HG03097 (cell line): ENCODE results near the gene DPM3.
"Not testable (repeated sequence)": the region's sequence is repeated elsewhere in the genome, so short reads cannot be mapped to it uniquely, and the experiment has no call there.

Experiments used
- ATAC-seq: cut with Tn5 transposase; IDR thresholded peaks from one replicate; pipeline ENCODE4 v1.9.1; 2021; ENCODE audit not compliant: unreplicated experiment, low FRiP score

The DPM3 gene

GRCh38 chr1:155162631-155163030 lies 22.3 kb upstream of the DPM3 start:
- ATAC-seq, result not testable (repeated sequence)

DNA sequence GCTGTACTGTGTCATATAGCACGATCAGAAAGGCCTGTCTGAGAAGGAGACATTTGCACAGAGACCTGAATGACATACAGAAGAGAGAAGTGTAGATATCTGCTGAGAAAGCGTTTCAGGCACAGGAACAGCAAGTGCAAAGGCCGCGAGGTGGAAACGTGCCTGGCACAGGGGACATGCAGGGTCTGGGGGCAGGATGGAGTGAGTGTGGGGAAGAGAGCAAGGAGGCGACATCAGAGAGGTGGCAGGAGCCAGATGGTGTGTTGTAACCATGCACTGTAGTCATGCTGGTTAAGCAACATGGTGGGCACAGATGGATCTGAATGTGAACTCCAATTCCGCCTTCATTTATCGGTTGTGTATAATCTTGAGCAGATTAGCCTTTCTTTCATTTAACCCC lies 19.8 kb upstream of the DPM3 start:
- ATAC-seq, result no peak

GRCh38 chr1:155158991-155159390 lies 18.7 kb upstream of the DPM3 start:
- no peak for ATAC-seq

DNA sequence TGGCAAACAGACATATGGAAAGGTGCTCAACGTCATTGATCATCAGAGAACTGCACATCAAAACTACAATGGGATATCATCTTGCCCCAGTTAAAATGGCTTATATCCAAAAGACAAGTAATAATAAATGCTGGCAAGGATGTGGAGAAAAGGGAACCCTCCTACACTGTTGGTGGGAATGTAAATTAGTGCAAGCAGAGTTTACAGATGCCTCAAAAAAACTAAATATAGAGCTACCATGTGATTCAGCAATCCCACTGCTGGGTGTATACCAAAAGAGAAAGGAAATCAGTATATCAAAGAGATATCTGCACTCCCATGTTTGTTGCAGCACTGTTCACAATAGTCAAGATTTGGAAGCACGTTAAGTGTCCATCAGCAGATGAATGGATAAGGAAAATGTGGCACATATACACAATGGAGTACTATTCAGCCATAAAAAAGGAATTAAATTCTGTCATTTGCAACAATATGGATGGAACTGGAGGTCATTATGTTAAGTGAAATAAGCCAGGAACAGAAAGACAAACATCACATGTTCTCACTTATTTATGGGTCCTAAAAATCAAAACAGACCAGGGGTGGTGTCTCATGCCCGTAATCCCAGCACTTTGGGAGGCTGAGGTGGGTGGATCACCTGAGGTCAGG lies 15.8 kb upstream of the DPM3 start:
- ATAC-seq, result not testable (repeated sequence)

DNA sequence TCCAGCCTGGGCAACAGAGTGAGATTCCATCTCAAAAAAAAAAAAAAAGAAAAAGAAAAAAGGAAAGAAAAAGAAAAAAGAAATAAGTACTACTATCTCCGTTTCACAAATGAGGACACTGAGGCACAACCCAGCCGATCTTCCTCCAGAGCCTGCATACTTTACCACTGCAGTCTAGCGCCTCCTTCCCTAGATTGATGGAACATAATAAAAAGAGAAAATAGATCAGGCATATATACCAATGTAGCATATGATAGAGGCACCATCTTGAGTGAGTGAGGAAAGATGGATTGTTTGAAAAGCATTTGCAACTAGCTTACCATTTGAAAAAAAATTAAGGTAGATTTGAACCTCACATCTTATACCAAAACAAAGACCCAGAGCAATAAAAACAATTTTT lies 5.2 kb upstream of the DPM3 start:
- no peak for ATAC-seq

GRCh38 chr1:155141749-155142148 lies 1.4 kb upstream of the DPM3 start:
- ATAC-seq, result no peak

DNA sequence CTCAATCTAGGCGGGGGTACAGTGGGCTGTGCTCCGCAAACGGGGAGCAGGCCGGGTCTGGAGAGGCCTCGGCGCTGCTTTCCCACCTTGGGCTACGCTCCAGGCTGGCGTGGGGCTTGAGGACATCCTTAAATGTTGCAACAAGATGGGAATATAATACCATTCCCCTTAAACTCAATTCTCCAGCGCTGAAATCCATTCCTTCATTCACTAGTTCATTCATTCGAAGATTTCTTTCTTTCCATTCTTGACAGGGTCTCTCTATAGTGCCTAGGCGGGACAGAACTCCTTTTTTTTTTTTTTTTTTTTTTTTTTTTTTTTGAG lies 261 bp upstream of the DPM3 start:
- ATAC-seq, result no peak

DNA sequence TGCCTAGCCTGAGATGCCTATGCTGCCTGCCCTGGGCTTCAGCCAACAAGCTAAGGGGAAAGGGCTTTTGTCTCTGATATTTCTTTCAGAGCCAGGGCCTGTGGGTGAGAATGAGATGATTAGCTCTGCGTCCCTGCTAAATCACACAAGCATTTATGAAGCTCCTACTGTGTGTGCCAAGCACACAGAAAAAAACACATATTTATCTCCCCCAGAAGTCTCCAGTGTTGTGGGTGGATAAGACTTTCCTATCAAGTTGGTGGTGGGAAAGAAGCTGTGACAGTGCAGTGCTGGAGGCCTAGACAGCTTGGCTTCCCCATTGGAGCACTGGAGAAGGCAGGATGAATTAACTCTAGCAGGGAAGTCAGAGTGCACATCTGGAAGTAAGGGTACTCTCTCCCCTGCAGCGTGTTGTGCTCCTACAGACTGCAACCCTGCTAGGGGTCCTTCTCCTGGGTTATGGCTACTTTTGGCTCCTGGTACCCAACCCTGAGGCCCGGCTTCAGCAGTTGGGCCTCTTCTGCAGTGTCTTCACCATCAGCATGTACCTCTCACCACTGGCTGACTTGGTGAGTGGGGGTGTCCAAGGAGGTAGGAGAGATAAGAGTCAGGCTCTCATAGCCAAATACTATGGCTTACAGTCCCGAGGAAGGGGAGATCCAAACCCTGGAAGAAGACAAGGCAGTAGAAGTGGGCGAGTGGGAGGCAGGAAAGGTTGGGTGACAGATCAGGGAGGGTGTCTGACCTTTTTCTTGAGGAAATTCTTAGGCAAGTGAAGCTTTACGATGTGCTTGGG lies 3.0 kb downstream of the DPM3 start:
- no peak for ATAC-seq

DNA sequence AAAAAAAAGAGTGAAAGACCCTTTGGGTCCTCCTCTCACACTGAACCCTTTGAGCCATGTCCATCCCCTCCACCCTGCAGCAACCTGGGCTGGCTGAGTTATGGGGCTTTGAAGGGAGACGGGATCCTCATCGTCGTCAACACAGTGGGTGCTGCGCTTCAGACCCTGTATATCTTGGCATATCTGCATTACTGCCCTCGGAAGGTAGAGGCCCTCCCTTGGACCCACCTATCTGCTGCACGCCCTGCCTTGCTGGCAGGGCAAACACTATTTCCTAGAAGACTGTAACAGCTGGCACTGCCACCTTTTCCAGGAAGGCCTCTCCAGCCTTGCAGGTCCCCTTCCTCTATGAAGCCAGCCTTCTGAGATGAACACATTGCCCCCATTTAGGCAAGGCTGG lies 3.6 kb downstream of the DPM3 start:
- no peak for ATAC-seq

DNA sequence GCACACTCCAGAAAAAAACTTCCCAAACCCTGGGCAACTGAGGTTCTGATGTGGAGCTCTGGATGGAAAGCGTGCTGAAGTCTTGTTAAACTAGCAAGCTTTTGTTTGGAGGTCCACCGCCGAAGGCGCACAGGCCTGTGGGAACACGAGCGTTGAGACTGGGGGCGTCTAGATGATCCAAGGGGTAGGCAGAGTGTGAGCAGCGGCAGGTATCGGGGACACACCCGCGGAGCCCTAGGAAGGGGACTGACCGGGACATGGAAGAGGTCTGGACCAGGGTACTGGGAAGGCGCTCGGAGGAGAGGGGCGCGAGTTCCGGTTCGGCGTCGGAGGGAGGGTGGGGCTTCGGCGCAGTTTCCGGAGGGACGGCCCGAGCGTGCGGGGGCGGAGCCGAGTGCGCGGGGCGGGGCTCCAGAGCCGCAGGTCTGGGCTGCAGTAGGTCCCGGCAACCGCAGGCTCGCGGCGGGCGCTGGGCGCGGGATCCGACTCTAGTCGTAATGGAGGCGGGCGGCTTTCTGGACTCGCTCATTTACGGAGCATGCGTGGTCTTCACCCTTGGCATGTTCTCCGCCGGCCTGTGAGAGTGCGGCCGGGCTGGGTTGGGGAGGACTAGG lies 4.8 kb downstream of the DPM3 start, which contains the start of gene SLC50A1:
SLC50A1 (plus strand) TSS at position 438 of the 614 bp plus-strand sequence; CDS start at position 498, 60 bp downstream.
- peak; percentile 53 for ATAC-seq

GRCh38 chr1:155134880-155135414 lies 5.4 kb downstream of the DPM3 start:
- no peak for ATAC-seq

GRCh38 chr1:155134322-155134721 lies 6.0 kb downstream of the DPM3 start:
- no peak for ATAC-seq

DNA sequence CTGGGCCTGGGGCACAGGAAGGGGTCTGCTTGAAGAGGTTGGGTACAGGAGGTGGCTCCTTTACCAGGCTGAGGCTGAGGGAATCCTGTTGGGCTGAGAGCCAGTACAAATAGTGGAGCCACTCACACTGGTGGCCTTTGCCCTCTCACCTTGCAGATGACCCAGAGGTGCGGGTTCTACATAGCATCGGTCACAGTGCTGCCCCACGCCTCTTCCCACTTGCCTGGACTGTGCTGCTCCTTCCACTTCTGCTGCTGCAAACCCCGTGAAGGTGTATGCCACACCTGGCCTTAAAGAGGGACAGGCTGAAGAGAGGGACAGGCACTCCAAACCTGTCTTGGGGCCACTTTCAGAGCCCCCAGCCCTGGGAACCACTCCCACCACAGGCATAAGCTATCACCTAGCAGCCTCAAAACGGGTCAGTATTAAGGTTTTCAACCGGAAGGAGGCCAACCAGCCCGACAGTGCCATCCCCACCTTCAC lies 6.5 kb downstream of the DPM3 start:
- ATAC-seq, result no peak

GRCh38 chr1:155131856-155132255 lies 8.5 kb downstream of the DPM3 start:
- no peak for ATAC-seq

DNA sequence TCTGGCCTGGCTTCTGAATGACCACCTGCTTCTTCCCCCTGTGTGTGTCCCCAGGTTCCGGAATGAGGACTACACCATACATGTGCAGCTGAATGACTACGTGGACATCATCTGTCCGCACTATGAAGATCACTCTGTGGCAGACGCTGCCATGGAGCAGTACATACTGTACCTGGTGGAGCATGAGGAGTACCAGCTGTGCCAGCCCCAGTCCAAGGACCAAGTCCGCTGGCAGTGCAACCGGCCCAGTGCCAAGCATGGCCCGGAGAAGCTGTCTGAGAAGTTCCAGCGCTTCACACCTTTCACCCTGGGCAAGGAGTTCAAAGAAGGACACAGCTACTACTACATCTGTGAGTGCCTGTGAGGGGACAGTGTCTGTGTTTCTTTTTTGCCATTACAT lies 9.0 kb downstream of the DPM3 start:
- no peak for ATAC-seq

DNA sequence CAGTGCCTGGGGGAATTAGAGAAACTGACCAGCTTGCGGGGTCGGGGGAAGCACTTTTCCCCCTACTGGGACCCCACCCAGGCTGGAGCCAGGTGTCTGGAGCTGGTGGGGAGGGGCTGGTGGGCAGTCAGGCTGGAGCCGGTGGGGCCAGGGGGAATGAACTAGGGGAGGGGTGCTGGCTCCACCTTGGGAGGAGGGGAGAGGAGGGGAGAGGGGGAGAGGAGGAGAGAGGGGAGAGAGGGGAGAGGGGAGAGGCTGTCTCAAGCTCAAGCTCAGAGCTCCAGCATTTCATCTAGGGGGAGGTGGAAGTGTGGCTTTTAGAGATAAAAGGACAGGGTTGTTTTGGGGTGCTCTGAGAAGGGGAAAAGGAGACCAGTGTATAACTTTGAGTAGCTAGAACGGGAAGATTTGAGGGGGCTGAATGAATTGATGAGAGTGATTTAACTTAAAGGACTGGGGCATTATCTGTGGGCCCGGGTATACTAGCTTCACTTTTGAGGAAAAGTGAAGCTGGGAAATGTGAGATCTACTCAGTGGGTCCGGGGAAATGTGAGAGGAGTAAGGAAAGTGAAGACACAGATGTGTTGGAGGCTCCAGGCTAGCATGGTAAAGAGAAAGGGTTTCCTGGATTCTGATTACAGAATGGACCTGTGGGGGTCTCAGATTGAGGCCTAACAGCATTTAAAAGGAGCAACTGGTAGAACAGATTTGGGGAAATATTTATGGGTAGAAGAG lies 9.9 kb downstream of the DPM3 start:
- no peak for ATAC-seq

DNA sequence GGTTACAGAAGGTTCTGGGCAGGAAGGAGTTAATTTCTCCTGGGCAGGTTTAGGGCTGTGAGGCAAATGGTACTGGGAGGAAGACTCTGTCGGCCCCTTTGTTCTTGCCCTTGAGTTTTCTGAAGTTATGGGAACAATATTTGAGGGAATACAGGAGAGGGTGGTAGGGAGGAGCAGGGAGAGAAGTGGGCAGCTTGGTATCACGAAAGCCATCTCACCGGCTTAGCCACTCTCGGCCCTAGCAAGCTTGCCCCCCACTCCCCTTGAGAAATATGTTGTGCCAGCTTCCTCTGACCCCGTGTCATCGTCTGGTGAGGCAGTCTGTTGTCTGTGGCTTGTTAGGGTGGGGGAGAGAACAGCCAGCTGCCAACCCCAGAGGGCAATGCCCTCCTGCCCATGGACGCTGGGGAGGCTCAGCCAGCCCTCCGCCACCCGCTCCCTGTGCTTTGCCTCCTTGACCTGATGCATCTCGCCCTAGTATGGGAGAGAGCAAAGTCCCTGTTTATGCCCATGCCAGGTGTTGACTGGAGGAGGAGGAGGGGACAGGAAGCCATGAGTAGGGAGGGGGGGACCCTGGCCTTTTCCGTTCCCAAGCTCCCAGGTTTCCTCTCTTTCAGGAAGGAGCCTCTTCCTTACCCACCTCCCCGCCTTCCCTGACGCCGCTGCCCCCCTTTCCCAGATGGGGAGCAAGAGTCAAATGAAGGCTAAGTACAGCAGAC lies 11.4 kb downstream of the DPM3 start:
- no peak for ATAC-seq

DNA sequence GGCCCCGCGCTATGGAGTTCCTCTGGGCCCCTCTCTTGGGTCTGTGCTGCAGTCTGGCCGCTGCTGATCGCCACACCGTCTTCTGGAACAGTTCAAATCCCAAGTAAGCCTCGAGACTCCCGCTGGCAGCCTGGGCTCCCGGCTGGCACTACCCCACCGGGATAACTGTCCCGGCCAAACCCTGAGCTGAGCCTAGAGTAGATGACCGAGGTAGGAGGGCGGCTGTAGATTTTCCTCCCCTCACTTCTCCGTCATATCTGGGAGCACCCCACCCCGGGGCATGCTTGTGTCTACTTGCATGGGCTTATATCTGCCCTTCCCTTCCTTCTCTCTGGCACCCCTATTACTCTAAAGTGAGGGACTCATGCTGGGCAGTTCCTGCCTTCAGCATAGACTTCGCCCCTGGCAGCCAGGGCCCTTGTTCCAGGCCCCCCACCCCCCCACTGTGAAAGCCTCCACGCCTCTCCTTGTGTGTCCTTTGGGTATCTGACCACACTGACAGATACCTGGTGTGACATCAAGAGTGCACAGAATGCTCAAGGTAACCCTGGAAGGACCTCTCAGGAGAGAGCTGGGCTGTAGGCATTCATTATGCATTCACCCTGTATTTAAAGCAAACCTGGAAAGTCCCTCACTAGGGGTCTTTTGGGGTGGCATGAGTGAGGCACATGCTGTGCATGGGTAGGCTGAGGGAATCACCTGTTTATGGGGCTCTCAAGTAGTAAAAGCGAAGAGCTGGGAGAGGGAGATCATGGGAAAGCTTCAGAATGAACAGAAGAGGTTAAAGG lies 12.2 kb downstream of the DPM3 start:
- ATAC-seq, result no peak
